Measurements from ENCODE around the gene DPPA2.

- TF ChIP-seq, protein P1, sequence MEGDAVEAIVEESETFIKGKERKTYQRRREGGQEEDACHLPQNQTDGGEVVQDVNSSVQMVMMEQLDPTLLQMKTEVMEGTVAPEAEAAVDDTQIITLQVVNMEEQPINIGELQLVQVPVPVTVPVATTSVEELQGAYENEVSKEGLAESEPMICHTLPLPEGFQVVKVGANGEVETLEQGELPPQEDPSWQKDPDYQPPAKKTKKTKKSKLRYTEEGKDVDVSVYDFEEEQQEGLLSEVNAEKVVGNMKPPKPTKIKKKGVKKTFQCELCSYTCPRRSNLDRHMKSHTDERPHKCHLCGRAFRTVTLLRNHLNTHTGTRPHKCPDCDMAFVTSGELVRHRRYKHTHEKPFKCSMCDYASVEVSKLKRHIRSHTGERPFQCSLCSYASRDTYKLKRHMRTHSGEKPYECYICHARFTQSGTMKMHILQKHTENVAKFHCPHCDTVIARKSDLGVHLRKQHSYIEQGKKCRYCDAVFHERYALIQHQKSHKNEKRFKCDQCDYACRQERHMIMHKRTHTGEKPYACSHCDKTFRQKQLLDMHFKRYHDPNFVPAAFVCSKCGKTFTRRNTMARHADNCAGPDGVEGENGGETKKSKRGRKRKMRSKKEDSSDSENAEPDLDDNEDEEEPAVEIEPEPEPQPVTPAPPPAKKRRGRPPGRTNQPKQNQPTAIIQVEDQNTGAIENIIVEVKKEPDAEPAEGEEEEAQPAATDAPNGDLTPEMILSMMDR (IDR thresholded peaks at IDR 0.05), result no peak
- TF ChIP-seq POLR2A (IDR thresholded peaks at IDR 0.05), result no peak
Measured at GRCh38 chr3:109269577-109270275, 46.6 kb downstream of the DPPA2 start.
